ENCODE results near the gene CFAP58.

The CFAP58 gene

DNA sequence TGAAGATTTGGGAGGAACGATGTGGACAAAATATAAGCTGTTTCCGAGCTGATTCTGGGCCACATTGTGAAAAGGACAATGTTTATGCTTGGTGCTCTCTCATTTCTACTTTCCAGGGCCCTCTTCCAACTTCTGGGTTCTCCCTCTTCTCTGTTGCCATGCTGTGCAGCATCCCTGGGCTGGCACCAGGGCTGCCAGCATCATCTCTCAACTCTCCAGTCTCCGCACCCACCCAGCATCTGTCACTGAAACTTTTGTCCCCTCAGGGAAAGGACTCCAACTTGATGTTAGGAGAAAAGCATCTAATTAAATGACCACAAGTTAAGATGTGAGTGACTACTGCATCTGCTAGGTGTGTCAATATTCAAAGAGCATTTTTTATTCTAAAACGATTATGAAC is 26.7 kb downstream of the CFAP58 start:
- DNase-seq: no peak

DNA sequence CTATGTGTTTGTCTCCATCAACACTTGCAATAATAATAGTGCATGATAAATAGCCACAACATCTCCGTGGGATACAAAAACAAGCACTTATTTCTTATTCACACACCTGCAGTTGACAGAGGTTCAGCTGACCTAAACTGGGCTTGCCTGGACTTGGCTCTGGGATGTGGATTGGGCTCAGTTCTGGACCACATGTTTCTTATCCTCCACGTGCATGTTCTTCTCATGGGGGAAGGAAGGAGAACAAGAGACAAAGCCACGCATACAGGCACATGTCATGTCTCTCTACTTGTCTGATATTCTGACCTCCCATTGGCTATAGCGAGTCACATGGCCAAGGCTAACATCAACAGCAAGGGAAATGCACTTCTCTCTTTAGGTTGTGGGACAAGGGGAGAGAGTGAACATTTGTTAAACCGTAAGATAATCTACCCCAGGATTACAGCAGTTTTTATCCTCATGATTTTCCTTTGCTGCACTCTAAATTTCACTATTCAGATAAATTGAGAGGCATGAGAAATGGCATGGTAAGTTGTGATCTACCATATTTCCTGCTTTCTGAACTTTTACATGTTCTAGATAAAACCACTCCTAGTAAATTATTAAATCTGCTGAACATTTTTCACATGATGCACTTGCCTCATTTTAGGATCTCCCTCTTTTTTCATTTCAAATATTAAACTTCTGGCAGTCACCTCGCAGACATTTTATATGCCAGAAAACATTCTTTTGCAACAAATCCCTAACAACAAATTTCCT is 33.7 kb downstream of the CFAP58 start:
- no peak for DNase-seq

GRCh38 chr10:104388830-104389229 is 35.2 kb downstream of the CFAP58 start:
- no peak for DNase-seq

DNA sequence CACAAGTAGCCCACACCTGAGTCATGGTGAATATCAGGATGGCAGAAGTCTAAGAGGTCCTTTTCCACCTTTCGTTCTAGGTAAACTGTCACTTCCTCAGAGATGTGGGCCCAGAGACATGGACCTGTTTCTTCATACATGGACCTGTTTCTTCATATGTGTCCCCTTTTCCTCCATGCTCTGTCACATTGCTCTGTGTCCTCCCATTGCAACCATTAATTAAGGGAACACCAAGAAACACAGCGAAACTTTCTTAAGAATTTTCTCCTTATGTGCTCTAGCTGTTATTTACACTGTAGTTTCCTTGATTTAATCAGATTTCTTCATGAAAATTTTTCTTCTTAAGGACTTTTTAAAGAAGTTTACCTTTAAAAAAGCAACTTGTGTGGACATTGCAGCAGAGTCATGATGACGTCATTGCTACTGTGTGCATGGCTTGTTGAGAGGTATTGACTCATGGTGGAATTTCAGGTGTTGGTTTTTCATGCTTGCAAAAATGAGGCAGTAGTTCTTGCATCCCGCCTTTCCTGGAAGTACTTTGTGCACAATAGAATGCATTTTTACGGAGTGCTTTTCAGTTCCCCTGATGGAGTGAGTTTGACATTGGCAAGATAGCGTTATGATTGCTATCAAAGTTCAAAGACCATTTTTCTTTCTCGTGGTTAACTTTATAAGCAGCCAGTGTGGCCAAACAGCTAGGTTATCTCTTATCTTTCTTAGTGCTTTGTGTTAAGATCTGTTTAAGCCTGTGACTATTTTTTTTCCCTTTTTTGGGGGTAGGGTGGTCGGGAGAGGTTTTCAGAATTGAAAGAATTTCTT is 37.7 kb downstream of the CFAP58 start:
- no peak for DNase-seq

GRCh38 chr10:104391969-104392296 is 38.3 kb downstream of the CFAP58 start:
- no peak for DNase-seq

- no peak for DNase-seq
These were observed 39.8 kb downstream of the CFAP58 start for GRCh38 chr10:104393387-104393786.

- DNase-seq: no peak
These were observed 42.9 kb downstream of the CFAP58 start for GRCh38 chr10:104396581-104396980.

GRCh38 chr10:104403636-104404035 is 50.0 kb downstream of the CFAP58 start:
- no peak for DNase-seq

DNA sequence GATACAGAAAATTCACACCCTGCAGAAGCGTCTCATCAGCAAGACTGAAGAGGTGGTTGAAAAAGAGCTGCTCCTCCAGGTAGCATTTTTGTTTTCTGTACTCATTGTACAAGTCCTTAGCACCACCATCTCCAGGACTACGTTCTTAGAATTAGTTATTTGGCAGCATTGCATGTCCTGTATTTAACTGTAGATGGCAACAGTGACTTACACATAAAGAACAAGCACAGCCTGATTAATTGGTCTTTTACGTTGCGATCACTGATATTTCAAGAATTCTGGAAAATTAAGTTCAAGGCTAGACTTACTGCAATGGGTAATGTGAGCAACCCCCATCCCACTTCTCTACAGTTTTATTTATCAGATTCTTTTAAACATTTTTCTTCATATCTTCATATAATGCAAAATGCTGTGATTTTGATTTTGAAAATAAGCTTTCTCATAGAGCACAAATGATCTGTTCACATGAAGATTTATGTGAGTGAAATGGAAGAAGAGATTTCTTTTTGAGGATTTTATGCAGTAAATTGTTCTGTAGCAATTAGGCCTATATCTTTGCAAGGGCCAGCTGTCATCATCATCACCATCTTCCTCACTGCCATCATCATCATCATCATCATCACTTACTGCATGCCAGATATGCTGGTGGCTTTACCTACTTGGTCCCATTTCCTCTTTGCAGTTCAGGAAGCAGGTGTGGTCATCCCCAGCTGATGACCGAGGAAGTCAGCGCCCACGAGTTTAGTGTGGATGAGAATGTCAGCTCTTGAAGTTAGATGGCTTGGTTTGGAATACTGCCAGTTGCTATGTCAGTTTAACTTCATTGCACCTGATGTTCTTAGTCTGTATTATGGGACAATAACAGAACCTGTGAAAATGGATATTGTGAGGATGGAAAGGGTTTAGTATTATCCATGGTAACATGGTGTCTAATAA is 53.4 kb downstream of the CFAP58 start:
- DNase-seq: peak in 2 of 3 experiments; percentile 10 to 54

- DNase-seq: no peak
These were observed 59.9 kb downstream of the CFAP58 start for GRCh38 chr10:104413528-104413927.

DNA sequence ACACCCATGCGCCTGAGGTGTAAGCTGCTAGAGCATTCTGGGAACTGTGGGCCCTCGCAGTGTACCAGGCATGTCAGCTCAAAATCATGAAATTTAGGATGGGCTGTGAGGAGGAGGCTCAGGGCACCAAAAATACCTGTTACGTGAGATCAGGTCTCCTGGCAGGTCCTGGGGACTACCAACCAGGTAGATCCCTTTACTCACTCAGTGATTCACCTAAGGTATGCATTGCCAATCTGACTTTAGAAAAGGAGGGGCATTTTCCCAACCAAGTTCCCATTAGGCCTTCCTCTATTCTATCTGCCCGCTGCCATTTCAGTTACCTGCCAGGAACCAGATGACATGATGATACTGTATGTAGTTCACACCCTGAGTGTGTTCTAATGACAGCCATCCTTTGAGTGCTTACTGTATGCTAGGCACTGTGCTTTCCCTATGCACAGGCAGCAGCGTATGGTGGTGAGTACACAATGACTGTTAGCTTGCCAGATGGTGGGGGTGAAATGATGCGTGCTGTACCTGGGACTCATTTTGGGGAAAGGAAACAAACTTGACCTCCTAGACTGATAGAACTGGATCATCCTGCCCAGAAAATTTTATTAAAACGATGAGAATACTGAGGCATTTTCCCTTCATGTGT is 62.0 kb downstream of the CFAP58 start:
- DNase-seq: no peak

DNA sequence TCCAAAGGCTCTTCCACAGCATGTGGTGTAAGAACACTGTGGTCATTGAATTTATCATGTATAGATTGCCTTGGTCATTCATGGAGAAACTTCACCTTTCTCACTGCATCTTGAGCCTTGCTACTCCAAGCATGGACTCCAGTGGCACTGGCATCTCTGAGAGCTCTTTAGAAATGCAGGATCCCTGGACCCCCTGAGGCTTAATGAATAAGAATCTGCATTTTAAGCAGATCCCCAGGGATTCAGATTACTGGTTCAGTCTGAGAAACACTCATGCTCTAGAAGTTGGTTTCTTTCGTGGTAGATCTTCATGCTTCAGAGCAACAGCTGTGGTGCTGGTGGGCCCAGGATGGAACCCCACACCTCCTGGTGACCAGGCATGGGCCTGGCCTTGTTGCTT is 63.2 kb downstream of the CFAP58 start:
- DNase-seq: no peak

DNA sequence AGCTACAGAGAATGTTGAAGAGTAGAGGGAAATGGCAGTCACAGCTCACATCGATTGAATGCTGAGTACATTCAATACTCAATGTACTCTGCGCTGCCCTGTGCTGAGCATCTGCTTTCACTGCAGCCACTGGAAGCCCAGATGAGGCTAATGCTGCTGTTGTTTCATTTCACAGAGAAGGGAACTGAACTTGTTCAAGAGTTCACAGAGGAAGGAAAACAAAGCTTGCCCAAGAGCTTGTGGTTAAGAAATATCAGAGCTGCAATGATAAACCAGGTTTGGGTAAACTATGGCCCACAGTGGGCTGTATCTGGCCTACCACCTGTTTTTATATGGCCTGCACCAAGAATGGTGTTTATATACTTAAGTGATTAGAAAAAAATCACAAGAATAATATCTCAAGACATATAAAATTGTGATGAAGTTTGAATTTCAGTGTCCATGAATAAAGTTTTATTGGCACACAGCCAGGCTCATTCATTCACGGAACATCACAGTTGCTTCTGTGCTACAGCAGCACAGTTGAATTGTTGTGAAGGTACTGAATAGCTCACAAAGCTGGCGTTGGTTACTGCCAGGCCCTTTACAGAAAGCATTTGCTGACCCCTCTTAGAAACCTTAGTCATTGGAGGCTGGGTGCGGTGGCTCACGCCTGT is 64.1 kb downstream of the CFAP58 start:
- DNase-seq: no peak

GRCh38 chr10:104424719-104425118 is 71.1 kb downstream of the CFAP58 start:
- DNase-seq: no peak

- no peak for DNase-seq
These were observed 74.4 kb downstream of the CFAP58 start for GRCh38 chr10:104427989-104428388.

DNA sequence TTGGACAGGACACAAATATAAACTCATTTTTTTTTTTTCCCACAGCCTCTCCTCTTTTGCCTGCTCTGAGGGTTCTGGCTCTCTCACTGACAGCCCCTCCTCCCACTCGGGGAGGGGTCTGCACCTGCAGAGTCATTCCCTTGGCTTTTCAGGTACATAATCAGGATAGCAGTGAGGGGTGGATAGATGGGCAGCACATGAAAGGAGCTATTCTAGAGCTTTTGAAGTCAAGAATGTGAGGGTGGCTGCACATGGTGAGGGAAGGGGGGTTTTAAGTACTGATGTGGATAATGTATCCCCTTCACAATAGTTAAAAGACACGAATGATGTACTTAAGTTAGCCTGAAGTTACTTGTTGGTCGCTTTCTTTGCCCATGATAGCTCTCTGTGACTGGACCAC is 76.2 kb downstream of the CFAP58 start:
- DNase-seq: no peak

- no peak for DNase-seq
These were observed 76.7 kb downstream of the CFAP58 start for GRCh38 chr10:104430360-104430759.

DNA sequence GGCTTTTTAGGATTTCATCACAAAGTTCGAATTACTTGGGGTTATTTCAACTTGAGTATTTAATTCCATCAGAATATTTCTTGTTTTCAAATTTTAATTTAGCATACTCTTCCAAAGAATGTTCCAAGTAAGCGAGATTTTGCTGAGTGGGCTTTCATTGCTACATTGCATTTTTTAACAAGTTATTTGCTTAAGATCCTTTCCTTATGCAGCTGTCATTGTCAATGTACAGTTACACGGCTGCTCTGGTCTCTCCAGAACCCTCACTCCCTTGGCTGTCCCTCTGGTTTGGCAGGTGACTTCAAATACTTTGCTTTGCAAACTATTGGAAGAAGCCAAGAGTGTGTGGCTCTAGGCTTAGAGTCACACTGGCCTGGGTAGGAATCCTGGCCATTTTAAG is 80.0 kb downstream of the CFAP58 start:
- no peak for DNase-seq

GRCh38 chr10:104434601-104435000 is 81.0 kb downstream of the CFAP58 start:
- DNase-seq: no peak

DNA sequence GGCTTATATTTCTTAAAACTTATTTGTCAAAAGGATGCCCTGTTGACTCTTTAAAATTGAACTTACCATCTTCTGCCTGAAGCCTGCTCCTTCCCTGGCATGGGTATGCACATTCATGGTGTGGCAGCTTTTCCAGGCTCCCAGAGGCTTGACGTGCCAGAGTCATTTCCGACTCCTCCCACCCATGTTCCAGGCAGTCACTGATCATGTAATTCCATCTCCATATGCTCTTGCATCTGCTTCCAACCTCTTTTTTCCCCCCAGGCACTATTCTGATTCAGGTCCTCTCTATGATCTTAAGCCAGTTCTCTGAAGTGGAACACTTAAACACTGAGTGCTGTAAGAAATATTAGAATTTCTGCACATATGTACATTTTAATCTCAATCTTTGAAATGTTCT is 82.2 kb downstream of the CFAP58 start:
- DNase-seq: no peak

DNA sequence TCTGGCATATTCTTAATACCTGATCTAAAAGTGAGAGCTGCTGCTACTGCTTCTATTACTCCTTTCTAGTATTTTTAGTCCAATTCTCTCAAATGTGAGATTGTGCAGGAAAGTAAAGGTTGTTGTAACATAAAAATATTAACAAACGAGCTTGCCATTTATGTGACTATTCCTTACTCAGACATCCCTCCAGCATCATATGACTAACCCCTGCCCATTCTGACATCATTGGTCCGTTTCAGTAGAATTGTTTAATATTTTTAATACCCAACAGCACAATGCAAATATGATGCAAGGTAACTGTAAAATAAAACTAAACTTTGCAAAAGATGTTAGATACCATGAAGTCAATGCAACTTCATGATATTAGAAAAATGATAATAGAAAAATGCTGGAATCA is 83.6 kb downstream of the CFAP58 start:
- no peak for DNase-seq

DNA sequence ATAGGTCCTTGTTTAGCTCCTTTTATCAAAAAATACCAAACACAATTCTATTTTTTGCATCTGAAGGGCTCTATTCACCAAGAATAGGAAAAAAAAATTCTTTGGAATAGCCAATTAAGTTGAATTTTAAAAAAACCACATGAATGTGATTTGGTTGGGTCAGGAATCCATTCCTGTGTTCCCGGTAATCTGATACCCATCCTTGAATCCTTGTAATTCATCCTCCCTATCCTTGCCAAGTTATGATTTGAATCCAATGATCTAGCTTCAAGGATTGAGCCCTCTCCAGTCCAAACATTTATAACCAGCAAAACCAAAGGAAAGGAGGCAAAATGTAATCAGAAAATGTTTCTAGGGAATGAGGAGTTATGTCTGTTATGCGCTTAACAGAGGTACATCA is 86.6 kb downstream of the CFAP58 start:
- no peak for DNase-seq
